Neural cell (in vitro differentiated cells): ENCODE results near the gene ADAMTS17. TPM values are rescaled to one million over a fixed set of nuclear protein-coding genes. Genes with fewer than 3 reads are reported as not detected.

Experiments
- H2AFZ ChIP-seq: fragments of 200-600, 300-800 bp; sonication (generic), shearing (Covaris generic); 2 replicates; pipeline ENCODE4 v1.6.0; 2014; ENCODE audit warnings: low read depth, mild to moderate bottlenecking, antibody characterized with exemption, low read length, moderate library complexity
- H3F3A ChIP-seq: fragments of 200-600 bp; shearing (Covaris generic); 2 replicates; pipeline ENCODE4 v1.6.1; 2016; ENCODE audit warnings: mild to moderate bottlenecking, moderate library complexity, mixed read lengths, antibody characterized with exemption, low read length; ENCODE audit not compliant: insufficient read depth, poor library complexity, severe bottlenecking
- H3K27ac ChIP-seq: fragments of 200-600, 300-800 bp; sonication (generic), shearing (Covaris generic); 2 replicates; pipeline ENCODE4 v1.5.1; 2014; ENCODE audit warnings: mild to moderate bottlenecking, low read length, moderate library complexity
- H3K27me3 ChIP-seq: fragments of 300-800, 200-600 bp; sonication (generic), shearing (Covaris generic); 2 replicates; pipeline ENCODE4 v1.6.0; 2014; ENCODE audit warnings: mild to moderate bottlenecking, low read depth, low read length, moderate library complexity; ENCODE audit not compliant: insufficient read depth
- H3K36me3 ChIP-seq: fragments of 300-800, 200-600 bp; sonication (generic), shearing (Covaris generic); 2 replicates; pipeline ENCODE4 v1.5.1; 2014; ENCODE audit warnings: mild to moderate bottlenecking, antibody characterized with exemption, low read length, moderate library complexity; ENCODE audit not compliant: insufficient read depth
- H3K4me2 ChIP-seq: fragments of 300-800, 200-600 bp; sonication (generic), shearing (Covaris generic); 2 replicates; pipeline ENCODE4 v1.6.0; 2014; ENCODE audit warnings: mild to moderate bottlenecking, low read length
- H3K4me3 ChIP-seq: fragments of 300-800, 200-600 bp; sonication (generic), shearing (Covaris generic); 2 replicates; pipeline ENCODE4 v1.5.1; 2014; ENCODE audit warnings: mild to moderate bottlenecking, low read length, moderate library complexity
- H3K79me2 ChIP-seq: fragments of 200-600 bp; shearing (Covaris generic); replicated peaks from 2 replicates; pipeline ENCODE4 v1.6.0; 2014; ENCODE audit warnings: mild to moderate bottlenecking, low read length, moderate library complexity; ENCODE audit not compliant: insufficient read depth
- H3K9ac ChIP-seq: fragments of 300-800, 200-600 bp; sonication (generic), shearing (Covaris generic); 2 replicates; pipeline ENCODE4 v1.6.1; 2016; ENCODE audit warnings: mild to moderate bottlenecking, low read length, mixed read lengths
- H3K9me2 ChIP-seq: fragments of 200-600 bp; shearing (Covaris generic); 2 replicates; pipeline ENCODE4 v1.6.1; 2016; ENCODE audit warnings: mild to moderate bottlenecking, low read length, mixed read lengths; ENCODE audit not compliant: insufficient read depth
- H3K9me3 ChIP-seq: fragments of 200-600, 300-800 bp; sonication (generic), shearing (Covaris generic); 2 replicates; pipeline ENCODE4 v1.6.1; 2016; ENCODE audit warnings: mild to moderate bottlenecking, mixed run types, low read length, moderate library complexity, mixed read lengths
- H4K20me1 ChIP-seq: fragments of 200-600 bp; shearing (Covaris generic); 2 replicates; pipeline ENCODE4 v1.6.1; 2016; ENCODE audit warnings: mild to moderate bottlenecking, mixed run types; ENCODE audit not compliant: insufficient read depth
- EP300 ChIP-seq: fragments of 450-650 bp; conservative IDR thresholded peaks from 2 replicates; pipeline ENCODE4 v1.6.1; 2014; ENCODE audit warnings: antibody characterized with exemption, mild to moderate bottlenecking, moderate library complexity; ENCODE audit not compliant: poor library complexity, severe bottlenecking
- EZH2 ChIP-seq: fragments of 200-600, 300-800 bp; shearing (Covaris generic), sonication (generic); IDR thresholded peaks from 2 replicates; pipeline ENCODE4 v1.6.1; 2014; ENCODE audit warnings: antibody characterized with exemption, low read length, borderline replicate concordance, mild to moderate bottlenecking; ENCODE audit not compliant: insufficient read depth, poor library complexity, severe bottlenecking
- MXI1 ChIP-seq: fragments of 450-650 bp; conservative IDR thresholded peaks from 2 replicates; pipeline ENCODE4 v1.6.1; 2014; ENCODE audit warnings: antibody characterized with exemption, mild to moderate bottlenecking; ENCODE audit not compliant: poor library complexity, severe bottlenecking
- POLR2AphosphoS5 ChIP-seq: IDR thresholded peaks from 2 replicates; pipeline ENCODE4 v1.6.1; 2012
- RAD21 ChIP-seq: fragments of 450-650 bp; conservative IDR thresholded peaks from 2 replicates; pipeline ENCODE4 v1.6.1; 2014; ENCODE audit warnings: antibody characterized with exemption, mild to moderate bottlenecking, moderate library complexity
- SMC3 ChIP-seq: fragments of 450-650 bp; conservative IDR thresholded peaks from 2 replicates; pipeline ENCODE4 v1.6.1; 2014; ENCODE audit warnings: antibody characterized with exemption, mild to moderate bottlenecking, moderate library complexity; ENCODE audit not compliant: poor library complexity
- TAF1 ChIP-seq: IDR thresholded peaks from 2 replicates; pipeline ENCODE4 v1.6.1; 2012; ENCODE audit warnings: low read depth
- polyA plus RNA-seq: library from polyadenylated mRNA; depleted of rRNA; stranded (reverse); fragments of >200 nt; gene quantifications from 2 replicates; pipeline ENCODE4 v1.2.3, GENCODE V29; 2014
- TF ChIP-seq, protein P1 (sequence below): fragments of 450-650 bp; IDR thresholded peaks from 2 replicates; pipeline ENCODE4 v1.5.1; 2014; ENCODE audit warnings: antibody characterized with exemption, mild to moderate bottlenecking, moderate library complexity; ENCODE audit not compliant: poor library complexity, severe bottlenecking
- TF ChIP-seq, protein P2 (sequence below): IDR thresholded peaks from 2 replicates; pipeline ENCODE4 v1.6.1; 2012; ENCODE audit warnings: borderline replicate concordance

Gene ADAMTS17
- polyA plus RNA-seq, 1 donor from 2014 or later: 0.04 TPM

DNA sequence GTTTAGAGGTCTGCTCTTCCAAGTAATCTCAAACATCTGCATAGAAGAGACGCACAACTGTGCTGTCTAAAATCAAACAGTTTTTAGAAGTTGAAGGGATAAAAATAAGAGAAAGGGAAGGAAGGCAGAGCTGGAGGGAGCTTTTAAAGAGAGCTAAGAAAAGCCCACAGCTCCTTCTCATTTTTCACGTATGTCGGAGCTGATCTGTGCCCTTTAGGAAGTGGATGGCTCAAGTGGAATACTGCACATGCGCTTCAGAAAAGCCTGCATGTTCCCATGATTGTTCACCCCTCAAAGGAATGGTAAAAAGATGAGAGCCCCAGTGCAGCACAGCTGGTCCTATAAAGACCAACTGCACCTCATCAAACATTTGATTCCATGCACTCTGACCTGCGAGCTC lies 207.2 kb downstream of the ADAMTS17 start:
- TF ChIP-seq POLR2AphosphoS5 (no peak), RAD21 (no peak), MXI1 (no peak), TAF1 (no peak), SMC3 (no peak), EZH2 (no peak), EP300 (no peak)
- TF ChIP-seq, protein P1, sequence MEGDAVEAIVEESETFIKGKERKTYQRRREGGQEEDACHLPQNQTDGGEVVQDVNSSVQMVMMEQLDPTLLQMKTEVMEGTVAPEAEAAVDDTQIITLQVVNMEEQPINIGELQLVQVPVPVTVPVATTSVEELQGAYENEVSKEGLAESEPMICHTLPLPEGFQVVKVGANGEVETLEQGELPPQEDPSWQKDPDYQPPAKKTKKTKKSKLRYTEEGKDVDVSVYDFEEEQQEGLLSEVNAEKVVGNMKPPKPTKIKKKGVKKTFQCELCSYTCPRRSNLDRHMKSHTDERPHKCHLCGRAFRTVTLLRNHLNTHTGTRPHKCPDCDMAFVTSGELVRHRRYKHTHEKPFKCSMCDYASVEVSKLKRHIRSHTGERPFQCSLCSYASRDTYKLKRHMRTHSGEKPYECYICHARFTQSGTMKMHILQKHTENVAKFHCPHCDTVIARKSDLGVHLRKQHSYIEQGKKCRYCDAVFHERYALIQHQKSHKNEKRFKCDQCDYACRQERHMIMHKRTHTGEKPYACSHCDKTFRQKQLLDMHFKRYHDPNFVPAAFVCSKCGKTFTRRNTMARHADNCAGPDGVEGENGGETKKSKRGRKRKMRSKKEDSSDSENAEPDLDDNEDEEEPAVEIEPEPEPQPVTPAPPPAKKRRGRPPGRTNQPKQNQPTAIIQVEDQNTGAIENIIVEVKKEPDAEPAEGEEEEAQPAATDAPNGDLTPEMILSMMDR: no peak
- TF ChIP-seq, protein P2, sequence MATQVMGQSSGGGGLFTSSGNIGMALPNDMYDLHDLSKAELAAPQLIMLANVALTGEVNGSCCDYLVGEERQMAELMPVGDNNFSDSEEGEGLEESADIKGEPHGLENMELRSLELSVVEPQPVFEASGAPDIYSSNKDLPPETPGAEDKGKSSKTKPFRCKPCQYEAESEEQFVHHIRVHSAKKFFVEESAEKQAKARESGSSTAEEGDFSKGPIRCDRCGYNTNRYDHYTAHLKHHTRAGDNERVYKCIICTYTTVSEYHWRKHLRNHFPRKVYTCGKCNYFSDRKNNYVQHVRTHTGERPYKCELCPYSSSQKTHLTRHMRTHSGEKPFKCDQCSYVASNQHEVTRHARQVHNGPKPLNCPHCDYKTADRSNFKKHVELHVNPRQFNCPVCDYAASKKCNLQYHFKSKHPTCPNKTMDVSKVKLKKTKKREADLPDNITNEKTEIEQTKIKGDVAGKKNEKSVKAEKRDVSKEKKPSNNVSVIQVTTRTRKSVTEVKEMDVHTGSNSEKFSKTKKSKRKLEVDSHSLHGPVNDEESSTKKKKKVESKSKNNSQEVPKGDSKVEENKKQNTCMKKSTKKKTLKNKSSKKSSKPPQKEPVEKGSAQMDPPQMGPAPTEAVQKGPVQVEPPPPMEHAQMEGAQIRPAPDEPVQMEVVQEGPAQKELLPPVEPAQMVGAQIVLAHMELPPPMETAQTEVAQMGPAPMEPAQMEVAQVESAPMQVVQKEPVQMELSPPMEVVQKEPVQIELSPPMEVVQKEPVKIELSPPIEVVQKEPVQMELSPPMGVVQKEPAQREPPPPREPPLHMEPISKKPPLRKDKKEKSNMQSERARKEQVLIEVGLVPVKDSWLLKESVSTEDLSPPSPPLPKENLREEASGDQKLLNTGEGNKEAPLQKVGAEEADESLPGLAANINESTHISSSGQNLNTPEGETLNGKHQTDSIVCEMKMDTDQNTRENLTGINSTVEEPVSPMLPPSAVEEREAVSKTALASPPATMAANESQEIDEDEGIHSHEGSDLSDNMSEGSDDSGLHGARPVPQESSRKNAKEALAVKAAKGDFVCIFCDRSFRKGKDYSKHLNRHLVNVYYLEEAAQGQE: no peak
- Histone ChIP-seq H3K36me3 (no peaks in the 10 kb centered on the region), H4K20me1 (no peaks in the 10 kb centered on the region), H3K9me3 (no peaks in the 10 kb centered on the region), H2AFZ (no peak overlapping the region), H3K4me3 (no peak overlapping the region), H3K27ac (no peak overlapping the region), H3K4me2 (no peak overlapping the region), H3K79me2 (no peaks in the 10 kb centered on the region), H3K9me2 (no peaks in the 10 kb centered on the region), H3K27me3 (no peaks in the 10 kb centered on the region), H3F3A (no peaks in the 10 kb centered on the region), H3K9ac (no peak overlapping the region)

DNA sequence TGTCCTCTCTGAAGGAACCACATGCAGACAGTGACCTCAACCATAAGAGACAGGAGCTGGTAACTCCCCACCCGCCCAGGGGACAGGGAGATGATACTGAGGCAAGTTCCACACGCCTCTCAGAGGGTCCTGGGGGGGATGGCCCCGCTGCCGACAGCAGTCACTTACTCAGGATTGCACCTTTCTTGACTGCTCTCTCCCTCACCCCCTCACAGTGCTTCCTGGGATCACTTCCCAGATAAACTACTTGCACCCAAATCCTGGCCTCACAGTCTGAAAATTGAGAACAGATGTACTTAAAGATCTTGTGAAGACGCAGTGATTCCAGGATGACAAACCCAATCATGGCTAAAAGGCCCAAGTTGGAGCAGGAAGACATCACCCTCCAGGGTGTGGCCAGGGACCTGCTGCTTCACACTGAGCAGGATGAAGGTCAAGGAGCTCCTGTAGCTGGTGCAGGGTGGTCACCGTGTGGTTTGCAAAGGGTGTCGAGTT lies 207.6 kb downstream of the ADAMTS17 start:
- Histone ChIP-seq H3K4me2 (no peak overlapping the region), H2AFZ (no peak overlapping the region), H4K20me1 (no peaks in the 10 kb centered on the region), H3K9ac (no peak overlapping the region), H3K9me3 (no peaks in the 10 kb centered on the region), H3K4me3 (no peak overlapping the region), H3K9me2 (no peaks in the 10 kb centered on the region), H3K27me3 (no peaks in the 10 kb centered on the region), H3K79me2 (no peaks in the 10 kb centered on the region), H3F3A (no peaks in the 10 kb centered on the region), H3K27ac (no peak overlapping the region), H3K36me3 (no peaks in the 10 kb centered on the region)
- no peak for TF ChIP-seq MXI1
- no peak for TF ChIP-seq EP300
- TF ChIP-seq SMC3: no peak
- no peak for TF ChIP-seq EZH2
- no peak for TF ChIP-seq POLR2AphosphoS5
- TF ChIP-seq RAD21: no peak
- TF ChIP-seq, protein P2: no peak
- no peak for TF ChIP-seq TAF1
